Fibroblast of skin of back (primary cell): ENCODE data around the gene STARD3NL.

Experiments
- DNase-seq: peaks from one replicate; pipeline ENCODE4 v3.0.0-alpha.2; 2013

Gene STARD3NL

GRCh38 chr7:38185395-38186307 is 7.6 kb downstream of the STARD3NL start:
- no peak for DNase-seq

- DNase-seq = peak; percentile 82
Observed at GRCh38 chr7:38186593-38187314, 8.7 kb downstream of the STARD3NL start.

GRCh38 chr7:38187794-38188440 is 9.9 kb downstream of the STARD3NL start:
- no peak for DNase-seq

- DNase-seq = no peak
Observed at GRCh38 chr7:38189231-38189938, 11.3 kb downstream of the STARD3NL start.

GRCh38 chr7:38190011-38190410 is 12.0 kb downstream of the STARD3NL start:
- DNase-seq = peak; percentile 38

- DNase-seq = no peak
Observed at GRCh38 chr7:38191791-38192190, 13.7 kb downstream of the STARD3NL start.

- DNase-seq = no peak
Observed at GRCh38 chr7:38192327-38192726, 14.3 kb downstream of the STARD3NL start.

GRCh38 chr7:38195804-38196595 is 18.0 kb downstream of the STARD3NL start:
- DNase-seq = peak; percentile 85

GRCh38 chr7:38198366-38198765 is 20.3 kb downstream of the STARD3NL start:
- DNase-seq = peak; percentile 69

GRCh38 chr7:38199154-38199553 is 21.1 kb downstream of the STARD3NL start:
- no peak for DNase-seq

- DNase-seq = no peak
Observed at GRCh38 chr7:38199782-38200181, 21.7 kb downstream of the STARD3NL start.

GRCh38 chr7:38206071-38206470 is 28.0 kb downstream of the STARD3NL start:
- no peak for DNase-seq

GRCh38 chr7:38207843-38208242 is 29.8 kb downstream of the STARD3NL start:
- no peak for DNase-seq

- DNase-seq = no peak
Observed at GRCh38 chr7:38211486-38211885, 33.4 kb downstream of the STARD3NL start.

- no peak for DNase-seq
Observed at GRCh38 chr7:38211940-38212339, 33.9 kb downstream of the STARD3NL start.

- no peak for DNase-seq
Observed at GRCh38 chr7:38215115-38215514, 37.1 kb downstream of the STARD3NL start.

- peak; percentile 82 for DNase-seq
Observed at GRCh38 chr7:38215735-38216670, 38.0 kb downstream of the STARD3NL start.

- no peak for DNase-seq
Observed at GRCh38 chr7:38217672-38218071, 39.6 kb downstream of the STARD3NL start.

- no peak for DNase-seq
Observed at GRCh38 chr7:38220452-38220851, 42.4 kb downstream of the STARD3NL start.

- peak; percentile 52 for DNase-seq
Observed at GRCh38 chr7:38222481-38223096, 44.5 kb downstream of the STARD3NL start.
